ENCODE data around the gene ZG16.
"Not testable (repeated sequence)": the region's sequence is repeated elsewhere in the genome, so short reads cannot be mapped to it uniquely, and the experiment has no call there.

DNA sequence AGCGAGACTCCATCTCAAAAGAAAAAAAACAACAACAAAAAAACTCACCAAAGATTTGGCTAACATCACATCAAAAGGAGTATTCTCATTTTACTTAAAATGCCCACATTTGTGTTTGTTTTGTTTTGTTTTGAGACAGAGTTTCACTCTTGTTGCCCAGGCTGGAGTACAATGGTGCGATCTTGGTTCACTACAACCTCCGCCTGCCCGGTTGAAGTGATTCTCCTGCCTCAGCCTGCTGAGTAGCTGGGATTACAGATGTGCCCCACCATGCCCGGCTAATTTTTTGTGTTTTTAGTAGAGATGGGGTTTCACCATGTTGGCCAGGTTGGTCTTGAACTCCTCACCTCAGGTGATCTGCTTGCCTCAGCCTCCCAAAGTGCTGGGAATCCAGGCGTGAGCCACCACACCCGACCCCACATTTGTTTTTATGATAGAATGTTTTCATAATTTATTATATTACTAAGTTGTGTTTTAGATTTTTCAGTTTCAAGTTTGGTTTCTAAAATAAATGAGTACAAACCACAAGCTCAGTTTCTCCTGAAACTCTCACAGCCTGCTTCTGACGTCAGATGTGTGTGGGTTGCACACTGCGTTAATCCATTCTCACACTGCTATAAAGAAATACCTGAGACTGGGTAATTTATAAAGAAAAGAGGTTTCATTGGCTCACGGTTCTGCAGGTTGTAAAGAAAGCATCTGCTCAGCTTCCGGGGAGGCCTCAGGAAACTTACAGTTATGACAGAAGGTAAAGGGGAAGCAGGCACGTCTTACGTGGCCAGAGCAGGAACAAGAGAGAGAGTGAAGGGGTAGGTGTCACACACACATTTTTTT is 46.1 kb upstream of the ZG16 start:
- TF ChIP-seq CTCF (IDR thresholded peaks at IDR 0.05; ENCODE audit: low read length); EZH2 (IDR thresholded peaks at IDR 0.05; ENCODE audit: borderline replicate concordance, low read length): not testable (repeated sequence)

Data from OCI-LY1 (cell line).